A673 (cell line): ENCODE data around the gene SLC35F2.

ENCODE experiments used
- CTCF ChIP-seq: fragments of 300-800, 200-600 bp; sonication (generic); conservative IDR thresholded peaks from 2 replicates; pipeline ENCODE4 v1.5.1; 2017; ENCODE audit warnings: low read depth, mild to moderate bottlenecking, antibody characterized with exemption, low read length, moderate library complexity, mixed read lengths
- EZH2 ChIP-seq: fragments of 200-600 bp; sonication (generic); IDR thresholded peaks from 2 replicates; pipeline ENCODE4 v1.6.1; 2017; ENCODE audit warnings: borderline replicate concordance, low read depth, mild to moderate bottlenecking, mixed read lengths, antibody characterized with exemption, low read length; ENCODE audit not compliant: poor library complexity, severe bottlenecking

DNA sequence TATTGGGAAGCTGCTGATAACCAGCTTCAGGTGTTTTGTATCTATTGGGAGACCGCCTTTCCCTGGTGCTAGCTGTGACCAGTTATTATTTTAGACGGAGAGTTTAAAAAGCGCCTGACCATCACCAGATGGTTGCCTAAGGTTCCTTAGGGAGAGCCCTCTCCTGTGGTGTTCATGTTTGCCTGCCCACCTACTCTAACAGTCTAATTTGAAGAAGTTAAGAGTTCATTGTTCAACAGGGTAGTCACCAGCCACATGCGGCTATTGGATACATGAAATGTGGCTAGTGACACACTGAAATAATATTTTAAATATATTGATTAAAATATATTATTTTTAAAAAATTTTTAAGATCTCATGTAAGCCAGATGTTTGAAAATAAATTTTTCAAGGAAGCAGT, 75.5 kb downstream of the SLC35F2 start:
- TF ChIP-seq CTCF, result no peak
- no peak for TF ChIP-seq EZH2
